GM18499 (cell line): Measurements from ENCODE around the gene P2RX7.

Source experiments
- ATAC-seq: cut with Tn5 transposase; IDR thresholded peaks from one replicate; pipeline ENCODE4 v1.9.1; 2021; ENCODE audit warnings: moderate number of reproducible peaks; ENCODE audit not compliant: insufficient read depth, unreplicated experiment

The P2RX7 gene

GRCh38 chr12:121108492-121108891 is 24.2 kb upstream of the P2RX7 start:
- no peak for ATAC-seq

DNA sequence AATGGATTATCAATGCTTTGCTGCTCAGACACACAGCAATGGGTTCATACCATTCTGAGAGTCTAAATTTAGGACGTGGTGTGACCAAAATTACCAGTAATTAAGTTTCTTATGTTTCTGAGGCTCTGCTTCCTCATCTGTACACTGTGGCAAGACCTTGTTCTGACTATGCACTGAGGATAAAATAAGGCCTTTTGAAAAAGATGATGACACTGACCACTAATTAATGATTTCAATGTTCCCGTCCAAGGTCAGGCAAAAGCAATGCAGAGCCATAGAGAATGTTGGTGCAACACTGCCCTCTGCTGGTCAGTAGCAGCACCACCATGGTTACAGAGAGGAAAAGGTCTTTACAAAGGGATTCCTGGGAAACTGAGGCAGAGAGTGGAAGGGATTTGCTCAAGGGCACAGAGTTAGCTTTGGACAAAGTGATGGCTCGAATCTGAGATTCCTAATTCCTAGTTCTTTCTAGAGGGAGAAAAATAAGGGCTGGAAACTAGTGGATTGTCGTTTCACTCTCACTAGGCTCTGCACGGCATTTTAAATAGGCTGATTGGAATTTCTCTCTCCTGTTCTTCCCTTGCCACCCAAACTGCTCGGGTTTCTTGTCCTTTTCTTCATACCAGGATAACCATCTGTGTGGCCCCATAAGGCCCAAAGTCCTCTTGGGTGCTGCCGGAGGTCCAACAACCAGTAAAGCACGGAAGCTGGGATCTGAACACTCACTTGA is 22.3 kb upstream of the P2RX7 start:
- ATAC-seq, result no peak

DNA sequence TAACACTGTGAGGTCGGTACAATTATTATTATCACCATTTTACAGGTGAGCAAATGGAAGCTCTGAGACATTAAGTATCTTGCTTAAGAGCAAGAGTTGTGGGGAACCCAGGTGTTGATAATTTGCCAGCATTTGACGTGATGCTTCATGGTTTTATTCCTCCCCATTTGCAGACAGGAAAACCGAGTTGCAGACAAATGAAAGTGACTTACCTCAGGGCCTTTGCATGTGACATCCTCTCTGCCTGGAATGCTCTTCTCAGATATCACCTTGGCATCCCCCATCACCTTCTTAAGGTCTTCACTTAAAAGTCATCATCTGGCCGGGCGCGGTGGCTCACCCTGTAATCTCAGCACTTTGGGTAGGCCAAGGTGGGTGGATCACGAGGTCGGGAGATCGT is 21.0 kb upstream of the P2RX7 start:
- no peak for ATAC-seq

DNA sequence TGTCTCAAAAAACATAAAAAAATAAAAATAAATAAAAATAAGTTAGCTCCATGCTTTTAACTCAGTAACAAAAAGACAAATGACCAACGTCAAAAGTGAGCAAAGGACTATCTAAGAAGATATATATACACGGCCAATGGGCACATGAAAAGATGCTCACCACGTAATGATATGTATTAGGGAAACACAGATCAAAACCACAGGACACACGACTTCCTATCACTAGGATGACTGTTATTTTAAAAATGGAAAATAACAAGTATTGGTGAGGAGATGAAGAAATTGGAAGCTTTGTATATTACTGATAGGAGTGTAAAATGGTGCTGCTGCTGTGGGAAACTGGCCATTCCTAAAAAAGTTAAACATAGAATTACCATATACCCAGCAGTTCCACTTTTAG is 20.2 kb upstream of the P2RX7 start:
- ATAC-seq, result no peak

- ATAC-seq, result no peak
These were observed 19.6 kb upstream of the P2RX7 start for GRCh38 chr12:121113057-121113456.

DNA sequence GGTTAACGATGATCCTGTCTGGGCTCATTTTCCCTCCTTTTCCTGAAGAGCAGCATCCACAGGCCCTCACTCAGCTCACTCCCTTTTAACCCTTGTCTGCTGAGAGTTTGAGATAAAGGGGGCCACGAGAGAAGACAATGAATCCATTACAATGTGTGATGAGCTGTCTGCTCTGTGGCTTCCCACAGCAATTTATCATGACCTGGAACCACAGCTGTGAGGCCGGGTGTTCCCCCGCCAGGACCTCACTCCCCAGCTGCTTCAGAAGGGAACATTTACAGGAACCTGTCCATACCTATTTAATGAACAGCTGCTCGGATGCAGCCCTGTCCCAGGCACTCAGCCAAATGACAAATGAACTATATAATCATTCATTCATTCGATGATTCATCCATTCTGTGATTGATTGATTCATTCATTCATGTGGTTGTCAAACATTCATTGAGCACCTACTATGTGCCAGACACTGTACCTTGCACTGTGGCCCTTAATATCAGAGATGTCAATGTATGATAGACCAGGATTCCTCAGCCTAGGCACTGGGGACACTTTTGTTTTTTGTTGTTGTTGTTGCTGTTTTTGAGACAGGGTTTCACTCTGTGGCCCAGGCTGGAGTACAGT is 18.5 kb upstream of the P2RX7 start:
- ATAC-seq, result no peak

DNA sequence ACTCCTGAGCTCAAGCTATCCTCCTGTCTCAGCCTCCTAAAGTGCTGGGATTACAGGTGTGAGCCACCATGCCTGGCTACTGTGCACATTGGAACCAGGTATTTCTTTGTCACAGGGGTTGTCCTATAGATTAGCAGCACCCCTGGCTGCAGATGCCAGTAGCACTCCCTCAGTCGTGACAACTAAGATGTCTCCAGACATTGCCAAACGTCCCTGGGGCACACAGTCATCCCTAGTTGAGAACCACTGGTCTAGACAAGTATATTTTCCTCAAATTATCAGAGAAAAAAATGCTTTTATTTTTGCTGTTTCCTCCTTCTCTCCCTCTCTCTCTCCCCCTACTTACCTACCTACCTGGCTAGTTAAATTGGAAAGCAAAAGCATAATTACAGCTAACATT is 17.9 kb upstream of the P2RX7 start:
- no peak for ATAC-seq

DNA sequence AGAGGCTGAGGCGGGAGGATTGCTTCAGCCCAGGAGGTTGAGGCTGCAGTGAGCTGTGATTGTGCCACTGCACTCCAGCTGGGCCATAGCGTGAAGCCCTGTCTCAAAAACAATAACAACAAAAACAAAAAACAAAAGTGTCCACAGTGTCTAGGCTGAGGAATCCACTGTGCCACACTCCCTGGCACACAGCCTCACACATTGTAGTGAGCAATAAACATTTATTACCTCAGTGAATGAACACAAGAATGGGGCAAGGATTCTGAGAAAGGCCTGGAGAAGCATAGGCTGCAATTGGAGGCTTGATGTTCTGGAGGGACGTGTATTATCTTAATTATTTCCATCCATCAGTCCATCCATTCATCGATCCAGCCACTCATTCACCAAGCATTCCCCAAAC is 17.1 kb upstream of the P2RX7 start:
- no peak for ATAC-seq

DNA sequence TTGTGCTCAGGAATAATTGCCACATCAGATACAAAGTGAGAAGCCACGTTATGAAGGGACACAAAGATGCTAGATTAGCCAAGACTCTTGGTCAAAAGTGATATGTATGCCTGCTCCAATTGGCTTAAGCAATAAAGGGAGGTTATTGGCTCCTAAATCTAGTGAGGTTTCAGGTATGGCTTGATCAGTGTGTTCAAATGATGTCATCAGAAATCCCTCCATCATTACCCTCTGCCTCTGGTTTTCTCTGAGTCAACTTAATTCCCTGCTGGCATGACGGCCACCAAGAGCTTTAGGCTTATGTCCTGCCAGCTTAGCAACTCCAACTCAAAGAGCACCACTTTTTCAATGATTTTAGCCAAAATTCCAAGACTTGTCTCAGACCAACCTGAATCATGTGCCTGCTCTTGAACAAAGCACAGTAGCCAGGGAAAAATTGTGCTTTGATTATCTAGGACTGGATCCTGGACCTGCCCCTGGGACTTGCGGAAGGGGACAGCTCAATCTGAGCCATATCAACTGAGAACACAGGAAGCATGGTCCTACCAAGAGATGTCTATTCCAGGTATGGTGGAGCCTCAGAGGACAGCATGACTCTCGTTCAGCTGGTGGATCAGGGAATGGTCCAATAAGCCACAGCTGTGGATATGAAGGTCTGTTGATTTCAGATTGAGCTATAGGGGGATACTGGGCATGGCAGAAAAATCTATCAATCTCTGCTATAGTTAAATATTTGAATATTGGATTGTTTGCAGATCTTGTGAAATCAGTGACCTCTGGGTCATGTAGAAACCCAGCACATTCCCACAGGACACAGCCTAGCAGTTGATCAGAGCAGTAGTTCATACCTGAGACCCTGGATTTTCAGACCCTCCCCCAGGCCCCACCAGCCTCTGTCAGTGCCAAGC is 16.1 kb upstream of the P2RX7 start:
- ATAC-seq, result no peak

DNA sequence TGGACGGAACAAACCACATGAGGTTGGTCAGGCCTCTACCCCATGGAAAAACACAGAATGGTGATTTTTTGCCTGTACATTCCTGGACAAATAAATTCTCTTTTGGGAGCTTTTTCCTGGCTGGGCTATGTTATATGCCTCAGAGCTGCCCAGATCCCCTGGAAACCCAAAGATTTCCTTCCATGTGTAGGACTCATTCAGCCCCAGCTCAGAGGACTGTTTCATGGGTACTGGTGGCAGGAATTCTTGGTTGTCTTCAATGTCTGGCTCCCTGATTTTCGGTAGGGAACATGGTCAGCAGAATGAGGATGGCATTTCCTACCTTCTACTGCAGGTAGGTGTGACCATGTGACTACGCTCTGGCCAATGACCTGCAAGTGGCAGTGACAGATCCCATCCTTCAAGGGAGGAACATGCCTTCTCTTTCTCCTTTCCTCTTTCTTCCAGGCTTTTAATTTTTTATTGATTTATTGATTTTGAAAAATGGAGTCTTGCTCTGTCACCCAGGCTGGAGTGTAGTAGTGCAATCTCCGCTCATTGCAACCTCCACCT is 15.4 kb upstream of the P2RX7 start:
- no peak for ATAC-seq

- no peak for ATAC-seq
These were observed 12.4 kb upstream of the P2RX7 start for GRCh38 chr12:121120323-121120722.

- ATAC-seq, result no peak
These were observed 11.5 kb upstream of the P2RX7 start for GRCh38 chr12:121120989-121121755.

- no peak for ATAC-seq
These were observed 10.9 kb upstream of the P2RX7 start for GRCh38 chr12:121121805-121122204.

DNA sequence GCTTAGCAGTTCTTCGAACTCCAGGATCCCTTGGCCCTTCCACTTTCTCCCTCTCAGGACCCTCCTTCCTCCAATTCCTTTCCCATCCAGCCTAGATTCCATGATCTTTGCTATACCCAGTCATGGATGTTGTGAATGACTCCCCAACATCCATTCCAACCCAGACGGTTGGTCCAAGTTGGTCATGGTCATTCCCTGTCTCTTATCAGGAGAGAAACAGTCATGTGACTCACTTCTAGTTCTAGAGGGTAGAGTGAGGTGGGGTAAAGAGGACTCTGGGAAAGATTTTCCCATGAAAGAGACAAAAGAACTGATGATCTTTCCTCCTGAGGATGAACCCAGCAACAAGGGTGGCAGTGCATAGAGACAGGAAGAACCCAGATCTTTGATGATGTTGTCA is 9.2 kb upstream of the P2RX7 start:
- no peak for ATAC-seq

DNA sequence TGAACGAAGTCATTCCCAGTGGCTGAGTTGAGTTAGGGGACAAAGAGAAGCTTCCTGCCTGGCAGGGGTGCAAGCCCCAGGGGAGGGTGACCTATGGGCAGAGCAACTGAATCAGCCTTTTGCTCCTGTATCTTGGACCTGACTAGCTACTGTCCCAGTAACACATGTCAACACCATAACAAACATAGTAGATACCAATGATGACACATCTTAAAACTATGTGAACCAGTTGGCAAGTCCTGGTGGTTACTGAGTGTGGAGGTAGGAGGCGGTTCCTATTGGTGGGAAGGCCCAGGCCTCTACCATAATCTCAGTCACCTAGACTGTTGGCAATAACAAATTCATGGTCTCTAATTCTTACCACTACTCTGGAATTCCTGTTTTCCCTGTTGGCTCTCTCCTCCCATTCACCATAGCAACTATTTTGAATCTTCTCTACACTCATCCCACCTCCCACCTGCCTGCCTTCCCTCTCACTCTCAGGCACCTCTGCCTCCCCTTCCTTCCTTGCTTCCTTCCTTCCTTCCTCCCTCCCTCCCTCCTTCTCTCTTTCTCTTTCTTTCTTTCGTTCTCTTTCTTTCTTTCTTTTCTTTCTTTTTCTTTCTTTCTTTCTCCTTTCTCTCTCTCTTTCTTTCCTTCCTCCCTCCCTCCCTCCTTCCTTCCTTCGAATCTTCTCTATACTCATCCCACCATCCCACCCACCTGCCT is 8.1 kb upstream of the P2RX7 start:
- ATAC-seq, result no peak

DNA sequence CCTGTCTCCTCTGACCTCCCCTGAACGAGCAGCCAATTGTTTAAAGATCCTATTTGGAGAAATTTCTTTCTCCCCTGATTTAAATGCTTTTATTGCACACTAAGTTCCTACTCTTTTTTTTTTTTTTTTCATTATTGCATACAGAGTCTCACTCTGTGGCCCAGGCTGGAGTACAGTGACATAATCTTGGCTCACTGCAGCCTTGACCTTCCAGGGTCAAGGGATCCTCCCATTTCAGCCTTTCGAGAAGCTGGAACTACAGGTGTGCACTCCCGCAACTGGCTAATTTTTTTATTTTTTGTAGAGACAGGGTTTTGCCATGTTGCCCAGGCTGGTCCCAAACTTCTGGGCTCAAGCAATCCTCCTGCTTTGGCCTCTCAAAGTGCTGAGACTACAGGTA is 5.2 kb upstream of the P2RX7 start:
- ATAC-seq, result no peak

DNA sequence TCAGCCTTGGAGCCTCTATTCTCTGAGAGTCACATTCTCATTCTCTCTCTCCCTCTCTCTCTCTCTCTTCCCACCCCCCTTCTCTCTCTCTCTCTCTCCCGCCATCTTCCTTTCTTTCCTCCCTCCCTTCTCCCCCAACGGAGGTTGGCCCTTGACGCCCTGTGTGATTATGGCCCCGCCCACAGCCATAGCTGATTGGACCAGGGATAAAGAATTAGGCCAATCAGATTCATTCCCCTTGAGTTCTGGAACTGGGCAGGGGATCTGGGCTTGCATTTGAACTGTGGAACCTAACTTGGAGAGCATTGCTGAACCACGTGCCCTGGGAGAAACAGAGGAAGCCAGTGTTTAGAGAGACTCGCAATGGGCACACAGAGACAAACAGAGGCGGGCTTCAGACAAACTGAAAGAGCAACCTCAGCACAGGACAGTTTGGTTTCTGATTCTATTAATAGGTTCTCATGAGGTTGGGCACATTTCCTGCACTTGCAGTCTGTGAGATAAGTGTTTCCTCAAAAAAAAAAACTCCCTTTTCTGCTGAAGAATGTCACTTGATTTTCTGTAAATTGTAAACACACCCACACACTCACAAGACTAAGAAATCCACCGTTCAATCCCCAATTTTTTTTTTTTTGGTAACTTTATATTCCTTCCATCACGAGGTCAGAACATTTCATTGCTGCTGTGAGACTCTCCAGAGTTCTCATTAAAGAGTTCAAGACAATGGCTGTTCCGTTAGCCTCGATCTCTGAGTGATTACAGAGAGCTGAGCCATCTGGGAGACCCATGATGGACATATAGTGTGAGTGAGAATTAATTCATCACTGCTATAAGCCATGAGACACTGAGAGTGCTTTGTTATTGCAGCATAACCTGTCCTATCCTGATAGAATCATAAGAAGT is 3.5 kb upstream of the P2RX7 start:
- ATAC-seq, result peak; percentile 62

- ATAC-seq, result no peak
These were observed 2.9 kb upstream of the P2RX7 start for GRCh38 chr12:121129811-121130147.

DNA sequence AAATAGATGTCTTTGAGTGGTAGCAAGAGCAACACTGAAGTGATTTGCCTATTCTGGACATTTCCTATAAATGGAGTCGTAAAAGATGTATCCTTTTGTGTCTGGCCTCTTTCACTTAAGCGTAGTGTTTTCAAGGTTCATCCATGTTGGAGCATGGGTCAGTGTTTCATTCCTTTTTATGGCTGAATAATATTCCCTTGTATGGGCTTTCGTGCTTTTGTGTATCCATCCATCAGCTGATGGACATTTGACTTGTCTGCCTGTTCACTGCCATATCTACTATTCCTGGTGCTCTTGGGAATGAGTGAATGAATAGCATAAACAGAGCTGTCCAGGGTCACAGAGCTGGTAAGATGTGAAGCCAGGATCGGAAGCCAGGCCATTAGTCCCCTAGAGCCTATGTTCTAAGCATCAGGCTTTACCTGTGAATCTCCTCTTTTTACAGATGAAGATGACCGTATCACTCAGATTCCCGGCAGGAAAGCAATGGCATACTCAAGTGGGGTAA is 1.8 kb upstream of the P2RX7 start:
- no peak for ATAC-seq
